ENCODE data around the gene SHMT2. TPM values are rescaled to one million over a fixed set of nuclear protein-coding genes. Genes with fewer than 3 reads are reported as not detected.
A peak's percentile ranks its signal among the peaks of the same experiment; 100 is the strongest.
"Not testable (repeated sequence)": the region's sequence is repeated elsewhere in the genome, so short reads cannot be mapped to it uniquely, and the experiment has no call there.

Gene SHMT2
- total RNA-seq, 2 donors from 2014 or later = 31.1 to 39.6 TPM

DNA sequence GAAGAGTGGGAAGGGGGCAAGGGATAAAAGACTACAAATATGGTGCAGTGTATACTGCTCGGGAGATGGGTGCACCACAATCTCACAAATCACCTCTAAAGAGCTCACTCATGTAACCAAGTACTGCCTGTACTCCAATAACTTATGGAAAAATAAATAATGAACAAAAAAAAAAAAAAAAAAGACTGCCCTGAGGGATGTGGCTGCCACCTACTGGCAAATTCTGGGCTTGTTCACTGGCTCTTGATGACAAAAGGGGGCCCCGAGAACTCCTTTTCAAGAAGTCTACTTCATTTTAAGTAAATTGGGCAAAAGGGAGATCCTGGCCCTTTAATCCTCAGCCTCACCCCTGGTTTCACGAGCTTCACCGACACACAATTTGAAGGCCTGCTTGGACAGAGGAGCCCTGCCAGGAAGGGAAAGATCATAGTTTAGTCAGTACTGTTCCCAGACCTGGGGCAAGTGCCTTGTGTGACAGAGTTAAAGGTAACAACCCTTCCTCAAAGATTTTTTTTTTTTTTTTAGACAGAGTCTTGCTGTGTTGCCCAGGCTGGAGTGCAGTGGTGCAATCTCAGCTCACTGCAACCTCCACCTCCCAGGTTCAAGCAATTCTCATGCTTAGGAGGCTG, 47.5 kb downstream of the SHMT2 start:
- ATAC-seq (no peak), DNase-seq (no peak)
- intact Hi-C loops (cut with DNase I) = no loop called here

DNA sequence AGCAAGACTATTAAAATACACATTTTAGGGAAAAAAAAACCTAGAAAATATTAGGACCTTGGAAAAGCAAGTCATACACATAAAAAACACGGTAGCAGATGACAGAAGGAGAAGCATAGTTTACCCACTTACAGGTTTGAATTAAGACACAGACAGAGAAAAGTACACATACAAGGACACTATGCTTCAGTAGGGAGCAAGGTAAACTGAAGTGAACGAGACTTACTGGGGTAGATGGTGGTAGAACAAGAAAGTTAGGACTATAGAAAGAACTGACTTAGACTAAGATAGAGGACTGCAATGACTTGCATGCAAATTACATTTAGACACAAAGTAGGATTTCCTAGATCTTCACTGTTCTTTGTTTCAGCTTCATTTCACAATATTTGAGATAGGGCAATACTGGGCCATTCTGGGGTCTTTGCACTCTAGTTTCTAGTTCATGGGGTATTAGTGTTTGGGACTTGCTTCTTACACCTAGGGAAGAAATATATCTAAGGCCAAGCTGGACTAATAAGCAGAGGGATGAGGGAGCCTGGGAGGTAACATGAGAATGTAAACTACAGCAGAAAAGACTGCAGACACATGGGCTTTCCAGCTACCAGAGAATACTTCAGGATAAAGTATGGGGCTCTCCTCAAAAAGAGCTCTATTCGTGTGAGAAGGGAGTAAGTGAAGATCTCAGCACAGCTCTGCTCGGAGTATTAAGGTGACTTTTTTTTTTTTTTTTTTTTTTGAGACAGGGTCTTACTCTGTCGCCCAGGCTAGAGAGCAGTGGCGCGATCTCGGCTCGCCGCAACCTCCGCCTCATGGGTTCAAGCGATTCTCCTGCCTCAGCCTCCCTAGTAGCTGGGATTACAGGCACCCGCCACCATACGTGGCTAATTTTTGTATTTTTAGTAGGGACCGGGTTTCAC, 49.2 kb downstream of the SHMT2 start:
- ATAC-seq (no peak), DNase-seq (no peak)
- intact Hi-C loops (cut with DNase I) = no loop called here

DNA sequence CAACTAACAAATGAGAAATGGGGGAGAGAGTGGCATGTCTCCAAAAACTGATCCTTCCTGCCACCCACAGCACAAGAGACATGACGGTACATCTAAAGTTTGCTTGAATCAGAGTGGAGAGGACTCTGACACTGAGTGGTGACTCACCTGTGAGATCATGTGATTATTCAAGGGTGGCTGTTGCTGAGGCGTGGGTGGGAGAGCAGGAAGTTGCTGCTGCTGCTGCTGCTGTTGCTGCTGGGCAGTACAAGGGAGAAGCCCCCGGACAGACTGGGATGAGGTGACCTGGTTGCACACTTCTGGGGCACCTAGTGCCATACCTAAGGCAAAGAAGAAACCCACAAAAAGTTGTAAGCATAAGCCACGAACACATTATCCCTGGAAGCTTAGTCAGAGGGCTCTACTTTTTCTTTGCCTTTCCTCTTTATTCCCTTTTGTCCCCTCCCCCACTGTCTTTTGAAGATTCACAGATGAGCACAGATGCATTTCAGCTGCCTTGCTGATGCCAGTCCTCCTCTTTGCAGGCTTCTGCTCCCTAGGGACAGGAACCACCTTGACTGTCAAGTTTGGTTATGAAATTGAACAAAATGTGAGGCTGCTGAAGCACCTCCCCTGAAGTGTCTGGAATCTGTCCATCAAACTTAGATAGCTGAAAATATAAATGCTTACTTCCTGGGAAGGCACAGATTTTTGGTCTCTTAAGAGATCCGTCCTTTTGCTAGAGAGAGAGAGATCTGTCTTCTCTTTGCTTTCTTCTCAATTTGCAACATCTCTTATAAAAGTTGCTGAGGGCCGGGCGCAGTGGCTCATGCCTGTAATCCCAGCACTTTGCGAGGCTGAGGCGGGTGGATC, 50.9 kb downstream of the SHMT2 start:
- DNase-seq = no peak

DNA sequence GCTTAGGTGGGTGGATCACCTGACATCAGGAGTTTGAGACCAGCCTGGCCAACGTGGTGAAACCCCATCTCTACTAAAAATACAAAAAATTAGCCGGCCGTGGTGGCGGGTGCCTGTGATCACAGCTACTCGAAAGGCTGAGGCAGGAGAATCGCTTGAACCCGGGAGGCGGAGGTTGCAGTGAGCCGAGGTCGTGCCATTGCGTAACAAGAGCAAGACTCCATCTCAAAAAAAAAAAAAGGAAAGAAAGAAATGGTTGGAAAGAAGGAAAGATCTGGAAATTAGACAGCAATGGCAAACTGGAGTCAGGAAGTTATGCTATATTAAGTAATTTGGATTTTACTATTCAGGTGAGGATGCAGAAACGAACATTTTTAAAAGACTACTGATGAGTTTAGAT, 52.6 kb downstream of the SHMT2 start:
- DNase-seq; intact Hi-C loops (cut with DNase I); ATAC-seq: not testable (repeated sequence)

More for the DNA sequence above, 50.9 kb downstream of the SHMT2 start:
- ATAC-seq = peak; percentile 71 to 98
- intact Hi-C loops (cut with DNase I) = no loop called here

Small RNAs within 50 kb of the gene (microRNA-seq; reads per million reads assigned to microRNA genes)
- gene MIR1228 = 1.6 to 2.2 reads per million in 2 donors

Other genes starting within 250 kb of the SHMT2 start
- 1 to 10 TPM; 3.8 to 4.5 TPM for gene ZBTB39, start 223.2 kb upstream of the SHMT2 start, total RNA-seq
- not detected for gene TAC3, start 213.2 kb upstream of the SHMT2 start, total RNA-seq
- under 1 TPM; 0.09 to 0.13 TPM for gene MYO1A, start 179.6 kb upstream of the SHMT2 start, total RNA-seq
- gene NEMP1, start 150.9 kb upstream of the SHMT2 start, total RNA-seq = 1 to 10 TPM; 2.8 to 5.3 TPM
- gene NAB2, start 140.6 kb upstream of the SHMT2 start, total RNA-seq = 10 to 100 TPM; 11.1 to 17.1 TPM
- gene STAT6, start 118.3 kb upstream of the SHMT2 start, total RNA-seq = 10 to 100 TPM; 77.7 to 78.1 TPM
- 100 to 1,000 TPM; 188 to 222 TPM for gene LRP1, start 101.2 kb upstream of the SHMT2 start, total RNA-seq
- gene LRP1-AS, start 82.1 kb upstream of the SHMT2 start, total RNA-seq = not detected
- 1 to 10 TPM in 1 of 2 donors, under 1 TPM in 1; 0.50 to 2.1 TPM for gene NXPH4, start 12.9 kb upstream of the SHMT2 start, total RNA-seq
- gene STAC3, start 21.5 kb downstream of the SHMT2 start, total RNA-seq = 1 to 10 TPM; 1.2 to 2.7 TPM
- gene R3HDM2, start 201.3 kb downstream of the SHMT2 start, total RNA-seq = 10 to 100 TPM; 47.6 to 66.5 TPM
- not detected for gene INHBC, start 205.1 kb downstream of the SHMT2 start, total RNA-seq
- not detected for gene INHBE, start 225.6 kb downstream of the SHMT2 start, total RNA-seq
- gene GLI1, start 230.1 kb downstream of the SHMT2 start, total RNA-seq = 1 to 10 TPM in 1 of 2 donors, under 1 TPM in 1; 0.97 to 1.2 TPM

Data from left cardiac atrium (tissue), 4 donors.